Gastroesophageal sphincter (tissue), 4 donors: ENCODE measurements around the gene SIGMAR1. TPM values are rescaled to one million over a fixed set of nuclear protein-coding genes. Genes with fewer than 3 reads are reported as not detected.

Experiments
- ATAC-seq: fragments of 150-250 bp; one replicate; pipeline ENCODE4 v1.9.1; 2016; ENCODE audit warnings: mild to moderate bottlenecking, moderate library complexity
- H3K27ac ChIP-seq, 4 donors: fragments of 200-600 bp; sonication (generic) in 3 of 4; 1 replicate in 3 of 4; 2 replicates in 1 of 4; pipeline ENCODE4 v1.5.1; 2016 to 2019
- H3K27me3 ChIP-seq: fragments of 200-600 bp; sonication (generic); one replicate; pipeline ENCODE4 v1.5.1; 2019
- H3K36me3 ChIP-seq, 2 donors: fragments of 200-600 bp; sonication (generic); one replicate each; pipeline ENCODE4 v1.5.1; 2019; ENCODE audit warnings: control low read depth in 1 of 2
- H3K4me1 ChIP-seq, 3 donors: fragments of 200-600 bp; sonication (generic); 1 replicate in 2 of 3; 2 replicates in 1 of 3; pipeline ENCODE4 v1.5.1; 2016 to 2019; ENCODE audit warnings: control low read depth in 2 of 3
- H3K4me3 ChIP-seq, 2 donors: fragments of 200-600 bp; sonication (generic); one replicate each; pipeline ENCODE4 v1.5.1; 2019; ENCODE audit warnings: mild to moderate bottlenecking in 1 of 2, moderate library complexity in 1 of 2
- H3K9me3 ChIP-seq, 3 donors: fragments of 200-600 bp; sonication (generic); one replicate each; pipeline ENCODE4 v1.5.1; 2017 to 2019; ENCODE audit warnings: control low read depth in 2 of 3
- EP300 ChIP-seq: sonication (generic); formaldehyde crosslinking; IDR thresholded peaks from one replicate; pipeline ENCODE4 v1.6.1; 2017; ENCODE audit warnings: antibody characterized with exemption, mild to moderate bottlenecking
- POLR2A ChIP-seq, 2 donors: fragments of 450-650 bp; IDR thresholded peaks; one replicate each; pipeline ENCODE4 v1.6.1; 2017; ENCODE audit warnings: antibody characterized with exemption in 2 of 2, mild to moderate bottlenecking in 2 of 2, moderate library complexity in 1 of 2
- POLR2AphosphoS5 ChIP-seq: sonication (generic); formaldehyde crosslinking; IDR thresholded peaks from one replicate; pipeline ENCODE4 v1.6.1; 2017; ENCODE audit warnings: antibody characterized with exemption
- WGBS, 2 donors: methylation state at CpG; one replicate each; pipeline ENCODE4 v1.1.5; 2018; ENCODE audit warnings: low coverage in 1 of 2; 5-methylcytosine and 5-hydroxymethylcytosine counted together
- total RNA-seq, 4 donors: library from RNA; depleted of rRNA; stranded (reverse); fragments of >200 nt; gene quantifications; one replicate each; pipeline ENCODE4 v1.1.0, GENCODE V29; 2016
- TF ChIP-seq, protein P1 (sequence below), 4 experiments: fragments of 200-600 bp in 2 of 4; fragments of 450-650 bp in 2 of 4; sonication (generic) in 1 of 4; IDR thresholded peaks; one replicate each; pipeline ENCODE4 v1.5.1; 2017 to 2019; ENCODE audit warnings: antibody characterized with exemption in 4 of 4, mild to moderate bottlenecking in 2 of 4, moderate library complexity in 2 of 4

SIGMAR1 gene
- 100 to 1,000 TPM in 1 of 4 donors, 10 to 100 TPM in 3; 58.2 to 152 (median 87.8) TPM for total RNA-seq

DNA sequence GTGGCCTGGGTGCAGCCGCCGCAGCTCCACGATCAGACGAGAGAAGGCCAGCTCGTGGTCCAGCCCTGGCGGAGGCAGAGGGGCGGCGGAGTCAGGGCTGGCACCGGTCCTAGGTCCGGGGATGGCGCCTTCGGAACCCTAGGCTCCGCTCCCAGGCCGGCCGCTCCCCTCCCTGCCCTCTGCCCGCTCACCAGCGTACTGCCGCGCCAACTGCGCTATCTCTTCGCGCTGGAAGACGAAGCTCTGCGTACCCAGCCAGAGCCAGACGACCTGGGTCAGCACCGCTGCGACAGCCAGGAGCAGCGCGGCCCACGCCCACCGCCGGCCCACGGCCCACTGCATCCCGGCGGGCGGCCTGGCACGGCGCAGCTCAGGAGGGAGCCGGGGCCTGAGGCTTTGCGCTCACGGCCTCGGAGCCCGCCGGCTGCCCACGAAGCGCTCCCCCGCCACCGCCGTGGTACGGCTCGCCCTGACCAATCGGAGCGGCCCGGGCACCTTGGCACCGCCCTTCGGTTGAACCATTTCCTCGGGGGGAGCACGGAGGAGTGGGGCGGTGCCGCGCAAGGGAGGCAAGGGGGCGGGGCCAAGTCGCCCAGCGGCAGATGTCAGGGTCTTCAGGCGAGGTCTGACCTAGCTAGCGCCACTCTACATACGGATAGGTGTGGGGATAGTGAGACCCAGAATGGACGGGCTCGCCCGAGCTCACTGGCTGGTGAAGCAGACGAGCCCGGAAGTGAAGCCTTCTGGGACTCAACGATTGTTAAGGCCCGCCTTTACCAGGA lies at the start of gene SIGMAR1:
TSS of gene SIGMAR1 (minus strand) at position 432 of the 782 bp plus-strand sequence. CDS start at position 342, 90 bp downstream.
- 0 to 3% methylated on average over 7 to 8 of the region's 74 CpGs for WGBS, 2 donors

DNA sequence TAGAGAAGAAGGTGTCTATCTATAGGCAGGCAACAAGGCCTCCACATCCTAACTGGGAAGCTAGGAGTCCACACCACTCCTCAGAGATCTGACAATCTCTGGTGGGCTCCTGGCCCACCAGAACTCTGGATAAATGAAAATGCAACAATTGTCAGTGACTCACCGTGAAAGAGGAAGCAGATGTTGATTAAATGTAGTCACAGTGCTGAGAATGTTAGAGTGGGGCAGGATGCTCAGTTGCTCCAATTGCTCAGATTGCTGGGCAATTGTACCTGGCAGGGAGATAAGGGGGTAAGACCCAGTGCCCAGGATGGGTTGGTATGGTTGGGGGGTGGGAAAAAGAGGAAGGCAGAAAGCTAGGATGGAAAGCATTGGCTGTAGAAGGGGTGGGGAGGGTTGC lies 49.1 kb upstream of the SIGMAR1 start:
- 25 to 67% methylated on average over 1 of the region's 1 CpG for WGBS, 2 donors
- peaks cover 0 to 13% (median 0%) of the 10 kb centered on the region in 3 donors for H3K4me1 ChIP-seq
- TF ChIP-seq EP300 (no peak), POLR2AphosphoS5 (no peak), POLR2A (IDR thresholded peaks at IDR 0.05) (no peak)
- TF ChIP-seq, protein P1, sequence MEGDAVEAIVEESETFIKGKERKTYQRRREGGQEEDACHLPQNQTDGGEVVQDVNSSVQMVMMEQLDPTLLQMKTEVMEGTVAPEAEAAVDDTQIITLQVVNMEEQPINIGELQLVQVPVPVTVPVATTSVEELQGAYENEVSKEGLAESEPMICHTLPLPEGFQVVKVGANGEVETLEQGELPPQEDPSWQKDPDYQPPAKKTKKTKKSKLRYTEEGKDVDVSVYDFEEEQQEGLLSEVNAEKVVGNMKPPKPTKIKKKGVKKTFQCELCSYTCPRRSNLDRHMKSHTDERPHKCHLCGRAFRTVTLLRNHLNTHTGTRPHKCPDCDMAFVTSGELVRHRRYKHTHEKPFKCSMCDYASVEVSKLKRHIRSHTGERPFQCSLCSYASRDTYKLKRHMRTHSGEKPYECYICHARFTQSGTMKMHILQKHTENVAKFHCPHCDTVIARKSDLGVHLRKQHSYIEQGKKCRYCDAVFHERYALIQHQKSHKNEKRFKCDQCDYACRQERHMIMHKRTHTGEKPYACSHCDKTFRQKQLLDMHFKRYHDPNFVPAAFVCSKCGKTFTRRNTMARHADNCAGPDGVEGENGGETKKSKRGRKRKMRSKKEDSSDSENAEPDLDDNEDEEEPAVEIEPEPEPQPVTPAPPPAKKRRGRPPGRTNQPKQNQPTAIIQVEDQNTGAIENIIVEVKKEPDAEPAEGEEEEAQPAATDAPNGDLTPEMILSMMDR (IDR thresholded peaks at IDR 0.05) = no peak
- no peak overlapping the region for H3K4me3 ChIP-seq
- H3K27ac ChIP-seq = no peak overlapping the region
- no peaks in the 10 kb centered on the region for H3K27me3 ChIP-seq
- ATAC-seq = no peak
- H3K36me3 ChIP-seq = peaks cover 0 to 29% of the 10 kb centered on the region in 2 donors
- no peaks in the 10 kb centered on the region for H3K9me3 ChIP-seq

More for the DNA sequence above, at the start of gene SIGMAR1:
- Histone ChIP-seq H3K36me3 (peaks cover 0 to 13% of the 10 kb centered on the region in 2 donors), H3K27me3 (no peaks in the 10 kb centered on the region), H3K27ac (peak within 1 kb of the TSS; percentile 18 to 93 (median 89)), H3K9me3 (no peaks in the 10 kb centered on the region), H3K4me1 (peaks cover 0 to 47% (median 8%) of the 10 kb centered on the region in 3 donors), H3K4me3 (peak within 1 kb of the TSS; percentile 49 to 85)
- ATAC-seq = peak; percentile 98
- peak; percentile 77 for TF ChIP-seq POLR2AphosphoS5
- TF ChIP-seq, protein P1 (IDR thresholded peaks at IDR 0.05) = peak in 3 of 4 experiments; percentile 18 to 23 (median 22)
- peak; percentile 78 to 85 for TF ChIP-seq POLR2A (IDR thresholded peaks at IDR 0.05)
- TF ChIP-seq EP300 = no peak

DNA sequence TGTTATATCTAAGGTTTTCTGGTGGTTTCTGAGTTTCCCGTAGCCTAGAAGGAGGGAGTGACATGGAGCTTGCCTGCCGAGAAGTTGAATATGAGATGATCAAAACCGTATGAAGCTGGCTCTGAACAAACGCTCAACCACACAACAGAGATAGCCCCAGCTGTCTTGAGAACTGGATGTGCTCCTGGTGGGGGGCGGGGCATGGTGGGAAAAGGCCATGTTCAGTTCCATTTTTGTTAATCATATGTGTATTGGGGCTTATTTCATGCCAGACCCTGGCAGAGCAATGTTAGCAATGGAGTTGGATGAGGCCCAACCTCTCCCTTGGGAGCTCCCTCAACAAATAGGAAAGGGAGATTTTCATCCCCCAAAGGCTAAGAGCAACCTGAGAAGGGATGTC lies 48.6 kb upstream of the SIGMAR1 start:
- Histone ChIP-seq H3K27ac (no peak overlapping the region), H3K27me3 (no peaks in the 10 kb centered on the region), H3K9me3 (no peaks in the 10 kb centered on the region), H3K36me3 (peaks cover 0 to 34% of the 10 kb centered on the region in 2 donors), H3K4me3 (no peak overlapping the region), H3K4me1 (peaks cover 0 to 13% (median 0%) of the 10 kb centered on the region in 3 donors)
- ATAC-seq = no peak
- 80 to 100% methylated on average over 1 to 2 of the region's 5 CpGs for WGBS, 2 donors
- TF ChIP-seq EP300 = no peak
- TF ChIP-seq, protein P1 (IDR thresholded peaks at IDR 0.05) = no peak
- TF ChIP-seq POLR2AphosphoS5 = no peak
- TF ChIP-seq POLR2A (IDR thresholded peaks at IDR 0.05) = no peak

DNA sequence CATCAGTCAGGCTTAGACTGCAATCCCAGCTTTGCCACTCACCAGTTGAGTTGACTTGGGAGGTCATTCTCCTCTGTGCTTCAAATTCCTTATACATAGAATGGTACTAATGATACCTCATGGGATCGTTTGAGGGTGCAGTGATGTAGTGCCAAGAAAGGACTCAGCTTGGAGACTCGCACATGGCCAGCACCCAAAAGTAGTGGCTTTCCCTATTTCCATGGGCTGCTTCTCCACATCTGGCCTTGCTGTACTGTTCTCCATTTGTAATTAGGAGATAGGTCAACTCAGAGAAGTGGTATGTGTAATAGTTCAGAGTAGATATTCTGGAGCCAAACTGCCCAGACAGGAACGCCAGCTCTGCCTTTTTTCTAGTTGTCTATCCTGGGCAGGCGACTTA lies 48.0 kb upstream of the SIGMAR1 start:
- Histone ChIP-seq H3K27me3 (no peaks in the 10 kb centered on the region), H3K9me3 (no peaks in the 10 kb centered on the region), H3K4me1 (peaks cover 0 to 13% (median 0%) of the 10 kb centered on the region in 3 donors), H3K36me3 (peaks cover 0 to 40% of the 10 kb centered on the region in 2 donors), H3K4me3 (no peak overlapping the region), H3K27ac (no peak overlapping the region)
- ATAC-seq = no peak
- TF ChIP-seq POLR2A (IDR thresholded peaks at IDR 0.05) (no peak), POLR2AphosphoS5 (no peak), EP300 (no peak)
- TF ChIP-seq, protein P1 (IDR thresholded peaks at IDR 0.05) = no peak
- 83 to 90% methylated on average over 3 to 4 of the region's 4 CpGs for WGBS, 2 donors

DNA sequence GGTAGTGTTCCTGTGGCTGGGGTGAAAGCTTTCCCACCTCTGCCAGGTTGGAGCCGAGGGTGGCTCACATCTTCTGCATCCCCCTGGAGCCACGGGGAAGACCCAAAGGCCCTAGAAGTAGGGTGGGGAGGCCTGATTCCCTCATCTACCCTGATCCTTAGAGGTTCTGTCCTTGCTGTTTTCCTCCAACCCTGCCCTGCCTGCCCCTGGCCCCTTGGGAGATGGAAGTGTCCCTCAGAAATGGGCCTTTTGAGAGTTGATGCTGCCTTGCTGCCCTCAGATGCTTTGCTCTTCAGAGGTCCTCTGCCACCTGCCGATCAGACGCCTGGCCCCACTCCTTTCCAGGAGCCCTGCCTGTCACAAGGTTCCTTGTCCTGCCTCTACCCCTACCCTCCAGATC lies 47.2 kb upstream of the SIGMAR1 start:
- no peak for ATAC-seq
- WGBS, 2 donors = 95 to 100% methylated on average over 3 to 4 of the region's 4 CpGs
- no peak overlapping the region for H3K27ac ChIP-seq
- no peaks in the 10 kb centered on the region for H3K9me3 ChIP-seq
- H3K4me1 ChIP-seq = peaks cover 0 to 13% (median 0%) of the 10 kb centered on the region in 3 donors
- TF ChIP-seq POLR2AphosphoS5 = no peak
- no peak for TF ChIP-seq POLR2A (IDR thresholded peaks at IDR 0.05)
- no peak for TF ChIP-seq EP300
- TF ChIP-seq, protein P1 (IDR thresholded peaks at IDR 0.05) = no peak
- H3K27me3 ChIP-seq = no peaks in the 10 kb centered on the region
- H3K36me3 ChIP-seq = peaks cover 0 to 40% of the 10 kb centered on the region in 2 donors
- H3K4me3 ChIP-seq = no peak overlapping the region
